GM23338 (cell line): ENCODE results near the gene STIL. TPM values are rescaled to one million over a fixed set of nuclear protein-coding genes. Genes with fewer than 3 reads are reported as not detected.
"Not testable (repeated sequence)": the region's sequence is repeated elsewhere in the genome, so short reads cannot be mapped to it uniquely, and the experiment has no call there.

ENCODE experiments used
- ATAC-seq: fragments of 200-7000 bp; cut with Tn5 transposase; 3 replicates; pipeline ENCODE4 v1.9.1; 2020
- DNase-seq: peaks from one replicate; pipeline ENCODE4 v3.0.0-alpha.2; 2015; ENCODE audit warnings: low spot score
- H2AFZ ChIP-seq: fragments of 200-600 bp; sonication (generic); 2 replicates; pipeline ENCODE4 v1.8.0; 2016; ENCODE audit warnings: antibody characterized with exemption, mild to moderate bottlenecking, moderate library complexity
- H3F3A ChIP-seq: fragments of 200-600 bp; sonication (generic); replicated peaks from 2 replicates; pipeline ENCODE4 v1.8.0; 2017; ENCODE audit warnings: antibody characterized with exemption, mixed run types, low read depth
- H3K27ac ChIP-seq: fragments of 200-600 bp; sonication (generic); 2 replicates; pipeline ENCODE4 v1.6.1; 2016; ENCODE audit warnings: low read depth
- H3K27me3 ChIP-seq: fragments of 200-600 bp; sonication (generic); 2 replicates; pipeline ENCODE4 v1.8.0; 2016; ENCODE audit warnings: mild to moderate bottlenecking, mixed run types, moderate library complexity; ENCODE audit not compliant: insufficient read depth
- H3K36me3 ChIP-seq: fragments of 200-600 bp; sonication (generic); 2 replicates; pipeline ENCODE4 v1.8.0; 2016; ENCODE audit warnings: mild to moderate bottlenecking; ENCODE audit not compliant: insufficient read depth
- H3K4me1 ChIP-seq: fragments of 200-600 bp; sonication (generic); 2 replicates; pipeline ENCODE4 v1.8.0; 2016; ENCODE audit warnings: mild to moderate bottlenecking, moderate library complexity; ENCODE audit not compliant: insufficient read depth
- H3K4me2 ChIP-seq: fragments of 200-600 bp; sonication (generic); 2 replicates; pipeline ENCODE4 v1.7.1; 2017; ENCODE audit warnings: mixed run types
- H3K4me3 ChIP-seq: fragments of 200-600 bp; sonication (generic); 2 replicates; pipeline ENCODE4 v1.6.1; 2016; ENCODE audit warnings: mixed run types
- H3K79me2 ChIP-seq: fragments of 200-600 bp; sonication (generic); replicated peaks from 2 replicates; pipeline ENCODE4 v1.8.0; 2017; ENCODE audit warnings: mild to moderate bottlenecking; ENCODE audit not compliant: insufficient read depth
- H3K9me2 ChIP-seq: fragments of 200-600 bp; sonication (generic); 2 replicates; pipeline ENCODE4 v1.8.0; 2017; ENCODE audit not compliant: insufficient read depth
- H4K20me1 ChIP-seq: fragments of 200-600 bp; sonication (generic); replicated peaks from 2 replicates; pipeline ENCODE4 v1.8.0; 2017; ENCODE audit warnings: mild to moderate bottlenecking; ENCODE audit not compliant: insufficient read depth
- H3K27ac Mint-ChIP-seq: 2 replicates; pipeline ENCODE4 v1.8.0; 2020; ENCODE audit warnings: inconsistent platforms, mild to moderate bottlenecking, moderate library complexity, mixed read lengths
- H3K27me3 Mint-ChIP-seq: 3 replicates; pipeline ENCODE4 v1.8.0; 2022; ENCODE audit warnings: low read depth, mild to moderate bottlenecking, moderate library complexity, mixed read lengths, inconsistent platforms; ENCODE audit not compliant: insufficient read depth, poor library complexity
- H3K36me3 Mint-ChIP-seq: 3 replicates; pipeline ENCODE4 v1.8.0; 2021; ENCODE audit warnings: low read depth, mild to moderate bottlenecking, inconsistent platforms, moderate library complexity, mixed read lengths
- H3K4me1 Mint-ChIP-seq: 3 replicates; pipeline ENCODE4 v1.8.0; 2020; ENCODE audit warnings: mild to moderate bottlenecking, inconsistent platforms, mixed read lengths
- H3K4me3 Mint-ChIP-seq: 3 replicates; pipeline ENCODE4 v1.8.0; 2021; ENCODE audit warnings: moderate library complexity, mild to moderate bottlenecking, inconsistent platforms, mixed read lengths
- H3K9me3 Mint-ChIP-seq: 3 replicates; pipeline ENCODE4 v1.8.0; 2020; ENCODE audit warnings: moderate library complexity, mild to moderate bottlenecking, inconsistent platforms, mixed read lengths
- CREB1 ChIP-seq: fragments of 250-450 bp; sonication (Bioruptor Pico); IDR thresholded peaks from 2 replicates; pipeline ENCODE4 v1.5.0; 2020; ENCODE audit warnings: low read depth, mild to moderate bottlenecking, moderate library complexity
- EZH2phosphoT487 ChIP-seq: fragments of 200-600 bp; sonication (generic); IDR thresholded peaks from one replicate; pipeline ENCODE4 v1.8.1; 2018; ENCODE audit warnings: antibody characterized with exemption; ENCODE audit not compliant: unreplicated experiment
- JUNB ChIP-seq: IDR thresholded peaks from one replicate; pipeline ENCODE4 v1.6.1; 2016; ENCODE audit warnings: antibody characterized with exemption; ENCODE audit not compliant: unreplicated experiment
- POLR2AphosphoS5 ChIP-seq: IDR thresholded peaks from 2 replicates; pipeline ENCODE4 v1.6.1; 2016; ENCODE audit warnings: antibody characterized with exemption, low read depth
- STAT1 ChIP-seq: IDR thresholded peaks from one replicate; pipeline ENCODE4 v1.6.1; 2016; ENCODE audit warnings: antibody characterized with exemption; ENCODE audit not compliant: unreplicated experiment
- polyA plus RNA-seq: library from polyadenylated mRNA; unstranded; fragments of >200 nt; fragmentation: Nextera tagmentation; extraction: Ambion mirVana; gene quantifications from 2 replicates; pipeline ENCODE4 v1.2.1, GENCODE V29; 2016
- total RNA-seq: library from RNA; depleted of rRNA; stranded (reverse); fragments of >200 nt; shearing (Covaris generic); gene quantifications from 2 replicates; pipeline ENCODE4 v1.2.3, GENCODE V29; 2014

Gene STIL
- total and polyA plus RNA-seq, 2 experiments from 2014 or later = 15.6 to 38.2 TPM

DNA sequence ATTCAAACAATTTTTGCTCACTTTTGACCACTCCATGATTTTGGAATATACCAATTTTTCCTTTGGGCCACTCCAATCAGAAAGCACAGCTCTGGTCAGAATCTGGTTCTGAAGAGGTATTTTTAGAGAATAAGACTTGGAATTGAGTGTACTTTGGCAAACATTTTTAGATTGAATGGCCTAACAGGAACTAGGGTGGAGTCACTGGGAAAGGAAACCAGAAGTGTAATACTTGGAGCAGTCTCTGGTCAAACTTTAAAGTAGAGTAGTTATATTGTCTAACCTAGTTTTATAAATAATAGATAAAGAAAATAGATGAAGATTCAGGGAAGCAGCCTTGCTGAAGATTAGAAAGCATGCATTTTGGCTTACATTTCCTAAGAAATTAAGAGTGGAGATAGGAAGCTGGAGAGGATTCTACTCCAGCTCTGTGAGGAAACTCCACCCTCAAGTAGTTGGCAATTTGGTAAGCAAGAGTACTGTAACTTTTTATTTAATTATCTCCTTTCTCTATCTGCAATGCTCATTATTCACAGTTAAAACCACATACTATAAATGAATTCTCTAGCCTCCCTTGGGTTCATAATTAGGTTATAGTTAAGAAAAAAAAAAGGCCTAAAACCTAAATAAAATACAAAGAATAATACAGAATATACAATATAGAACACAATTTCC, 15.8 kb downstream of the STIL start:
- ATAC-seq = no peak
- Histone ChIP-seq H3K4me3 (no peak overlapping the region), H3K4me2 (no peak overlapping the region), H4K20me1 (peaks cover 5% of the 10 kb centered on the region), H3K79me2 (peaks cover 2% of the 10 kb centered on the region; the same call in 1 of the 2 replicates), H3K27me3 (no peaks in the 10 kb centered on the region), H2AFZ (no peak overlapping the region), H3F3A (no peaks in the 10 kb centered on the region), H3K9me2 (no peaks in the 10 kb centered on the region), H3K4me1 (no peaks in the 10 kb centered on the region), H3K27ac (no peak overlapping the region), H3K36me3 (peaks cover 61% of the 10 kb centered on the region)
- Mint-ChIP-seq H3K9me3 (no peaks in the 10 kb centered on the region), H3K36me3 (peaks cover 48% of the 10 kb centered on the region), H3K27me3 (peaks cover 3% of the 10 kb centered on the region), H3K4me3 (no peak overlapping the region), H3K4me1 (no peaks in the 10 kb centered on the region), H3K27ac (no peak overlapping the region)
- TF ChIP-seq EZH2phosphoT487 (no peak), JUNB (no peak), POLR2AphosphoS5 (no peak), CREB1 (no peak)
- DNase-seq = no peak

DNA sequence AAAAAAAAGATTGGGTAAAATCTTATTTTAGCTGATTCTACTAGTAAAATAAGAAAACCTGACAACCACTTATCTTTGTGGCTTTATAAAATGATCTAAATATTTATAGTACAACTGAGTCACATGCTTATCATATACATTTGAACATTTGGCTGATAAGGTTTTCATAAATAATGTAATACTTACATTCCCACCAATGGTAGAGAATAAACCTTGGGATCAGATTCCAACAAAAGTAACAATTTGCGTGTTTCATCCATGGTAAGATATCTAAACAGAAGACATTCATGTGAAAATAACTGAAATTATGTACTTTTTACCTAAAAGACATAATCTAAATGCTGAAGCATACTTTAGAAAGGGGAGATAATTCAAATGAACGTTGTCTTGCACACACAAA, 18.4 kb downstream of the STIL start:
- Histone ChIP-seq H3K36me3 (peaks cover 47% of the 10 kb centered on the region), H2AFZ (no peak overlapping the region), H3K4me3 (no peak overlapping the region), H3K79me2 (no peaks in the 10 kb centered on the region), H4K20me1 (peaks cover 18% of the 10 kb centered on the region), H3K27me3 (no peaks in the 10 kb centered on the region), H3K9me2 (no peaks in the 10 kb centered on the region), H3K4me1 (no peaks in the 10 kb centered on the region), H3K27ac (no peak overlapping the region), H3F3A (no peaks in the 10 kb centered on the region), H3K4me2 (no peak overlapping the region)
- H3K4me3 Mint-ChIP-seq = no peak overlapping the region
- no peak for TF ChIP-seq STAT1
- peaks cover 42% of the 10 kb centered on the region for H3K36me3 Mint-ChIP-seq
- ATAC-seq (no peak), DNase-seq (no peak)
- peaks cover 3% of the 10 kb centered on the region for H3K27me3 Mint-ChIP-seq
- no peaks in the 10 kb centered on the region for H3K9me3 Mint-ChIP-seq
- no peaks in the 10 kb centered on the region for H3K4me1 Mint-ChIP-seq
- no peak overlapping the region for H3K27ac Mint-ChIP-seq

DNA sequence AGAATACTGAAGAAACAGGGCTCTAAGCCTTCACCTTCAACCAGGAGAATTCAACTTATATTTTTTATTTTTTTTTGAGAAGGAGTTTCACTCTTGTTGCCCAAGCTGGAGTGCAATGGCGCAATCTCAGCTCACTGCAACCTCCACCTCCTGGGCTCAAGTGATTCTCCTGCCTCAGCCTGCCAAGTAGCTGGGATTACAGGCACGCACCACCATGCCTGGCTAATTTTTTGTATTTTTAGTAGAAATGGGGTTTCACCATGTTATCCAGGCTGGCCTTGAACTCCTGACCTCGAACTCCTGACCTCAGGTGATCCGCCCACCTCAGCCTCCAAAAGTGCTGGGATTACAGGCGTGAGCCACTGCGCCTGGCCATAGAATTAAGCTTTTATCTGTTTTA, 19.1 kb downstream of the STIL start:
- H3K27ac Mint-ChIP-seq, H3K27ac ChIP-seq, H2AFZ ChIP-seq, ATAC-seq, H3K9me2 ChIP-seq, H3K27me3 Mint-ChIP-seq, H3K4me1 ChIP-seq, H3K9me3 Mint-ChIP-seq, H3F3A ChIP-seq, H3K27me3 ChIP-seq, H3K4me2 ChIP-seq, H3K79me2 ChIP-seq, H3K4me1 Mint-ChIP-seq, DNase-seq, H3K4me3 Mint-ChIP-seq, H3K4me3 ChIP-seq: not testable (repeated sequence)
- H3K36me3 ChIP-seq = peaks cover 42% of the 10 kb centered on the region
- peaks cover 45% of the 10 kb centered on the region; the same call in 2 of the 3 replicates for H3K36me3 Mint-ChIP-seq
- H4K20me1 ChIP-seq = peaks cover 18% of the 10 kb centered on the region

DNA sequence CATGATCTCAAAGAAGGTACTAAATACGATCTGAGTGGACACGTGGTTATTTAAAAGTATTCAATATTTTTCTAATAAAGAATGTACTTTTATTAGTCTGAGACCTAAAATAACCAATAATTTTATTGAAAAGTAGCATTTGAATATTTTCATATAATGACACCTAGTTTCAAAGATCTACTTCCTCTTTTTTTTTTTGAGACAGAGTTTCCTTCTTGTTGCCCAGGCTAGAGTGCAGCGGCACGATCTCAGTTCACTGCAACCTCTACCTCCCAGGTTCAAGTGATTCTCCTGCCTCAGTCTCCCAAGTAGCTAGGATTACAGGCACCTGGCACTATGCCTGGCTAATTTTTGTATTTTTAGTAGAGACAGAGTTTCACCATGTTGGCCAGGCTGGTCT, 25.8 kb downstream of the STIL start:
- not testable (repeated sequence) for H3F3A ChIP-seq, ATAC-seq, H3K4me1 Mint-ChIP-seq, H3K27me3 Mint-ChIP-seq, H3K27me3 ChIP-seq, H3K4me1 ChIP-seq, H3K4me3 Mint-ChIP-seq, H3K9me3 Mint-ChIP-seq, H3K27ac ChIP-seq, H3K27ac Mint-ChIP-seq, H3K9me2 ChIP-seq, H3K4me3 ChIP-seq, H3K79me2 ChIP-seq, H2AFZ ChIP-seq, DNase-seq, H3K4me2 ChIP-seq
- H3K36me3 Mint-ChIP-seq = peaks cover 51% of the 10 kb centered on the region
- peaks cover 18% of the 10 kb centered on the region for H4K20me1 ChIP-seq
- H3K36me3 ChIP-seq = peaks cover 58% of the 10 kb centered on the region
